GM21529 (cell line): ENCODE measurements around the gene HHAT.

Experiments
- ATAC-seq: cut with Tn5 transposase; IDR thresholded peaks from one replicate; pipeline ENCODE4 v1.9.1; 2021; ENCODE audit not compliant: unreplicated experiment

The HHAT gene

DNA sequence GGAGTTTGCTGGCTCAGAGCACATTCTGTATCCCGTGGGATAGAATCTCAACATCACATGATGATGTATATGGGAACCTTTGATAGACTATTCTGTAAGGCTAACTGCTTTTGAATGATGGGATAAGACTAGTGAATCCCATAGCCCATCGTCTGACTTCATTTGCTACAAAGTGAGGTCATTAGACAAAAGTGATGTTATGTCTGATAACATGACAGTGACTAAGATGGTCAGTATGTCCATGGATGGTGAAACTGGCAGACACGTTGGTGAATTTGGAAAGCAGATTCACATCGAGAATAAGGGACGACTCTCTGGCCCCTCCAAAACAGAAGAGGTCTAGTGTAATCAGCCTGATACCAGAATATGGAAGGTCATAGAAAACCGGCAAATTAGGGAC is 108.4 kb downstream of the HHAT start:
- no peak for ATAC-seq

DNA sequence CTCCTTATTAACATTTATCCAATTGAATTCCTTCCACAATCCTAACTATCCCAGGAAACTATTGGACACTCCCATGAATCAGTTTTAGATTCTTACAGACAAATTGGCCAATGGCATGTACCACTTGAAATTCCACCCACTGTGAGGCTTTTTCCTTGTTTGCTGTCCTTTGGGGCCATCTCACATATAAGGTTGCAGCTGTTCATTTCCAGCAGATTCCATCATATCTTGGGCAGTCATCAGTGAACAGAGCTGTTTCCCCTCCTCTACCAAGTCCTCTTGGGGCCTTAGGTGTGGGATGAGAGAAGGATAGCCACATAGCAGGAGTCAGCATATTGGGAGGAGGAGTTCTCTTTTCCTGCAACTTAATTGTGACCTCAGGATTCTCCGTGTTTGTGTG is 109.1 kb downstream of the HHAT start:
- no peak for ATAC-seq

DNA sequence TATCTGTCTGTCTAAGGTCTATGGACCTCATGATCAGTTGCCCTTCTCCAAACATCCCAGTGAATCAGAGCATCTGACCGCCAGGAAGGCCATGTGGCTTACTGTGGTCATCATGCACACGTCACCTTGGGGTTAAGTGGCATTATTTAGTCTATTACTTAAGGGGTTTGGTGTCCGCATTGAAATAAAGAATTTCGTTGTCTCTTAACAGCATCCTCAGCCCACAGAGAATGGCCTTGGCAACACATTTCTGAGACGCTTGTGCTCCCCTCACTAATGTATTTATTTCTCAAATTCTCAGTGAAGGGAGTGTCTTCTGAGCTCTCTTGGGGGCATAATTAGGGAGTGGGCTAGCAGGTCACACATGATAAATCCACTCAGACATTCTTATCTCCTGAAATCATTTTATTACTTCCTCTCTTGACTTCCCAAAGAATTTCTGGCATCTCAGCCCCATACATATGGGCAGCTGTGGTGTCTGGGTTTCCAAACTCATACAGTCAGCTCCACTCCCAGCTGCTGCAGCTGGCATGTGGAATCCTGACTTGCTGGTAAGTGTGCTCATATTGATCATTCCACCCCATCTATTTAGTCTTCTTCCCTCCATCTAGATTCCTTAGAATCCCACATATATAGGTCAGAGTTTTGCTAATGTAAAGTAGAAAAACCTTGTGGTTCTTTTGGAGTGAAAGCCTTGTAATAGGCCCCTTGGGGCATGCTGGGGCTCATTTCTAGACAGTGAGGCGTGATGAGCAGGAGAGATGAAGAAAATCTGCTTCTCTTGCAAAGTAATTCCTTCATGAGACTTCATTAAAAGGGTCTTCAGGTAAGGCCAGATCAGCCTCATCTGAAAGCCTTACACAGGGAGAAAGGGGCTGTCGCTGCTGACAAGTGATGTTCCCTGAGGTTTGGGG is 110.5 kb downstream of the HHAT start:
- no peak for ATAC-seq

DNA sequence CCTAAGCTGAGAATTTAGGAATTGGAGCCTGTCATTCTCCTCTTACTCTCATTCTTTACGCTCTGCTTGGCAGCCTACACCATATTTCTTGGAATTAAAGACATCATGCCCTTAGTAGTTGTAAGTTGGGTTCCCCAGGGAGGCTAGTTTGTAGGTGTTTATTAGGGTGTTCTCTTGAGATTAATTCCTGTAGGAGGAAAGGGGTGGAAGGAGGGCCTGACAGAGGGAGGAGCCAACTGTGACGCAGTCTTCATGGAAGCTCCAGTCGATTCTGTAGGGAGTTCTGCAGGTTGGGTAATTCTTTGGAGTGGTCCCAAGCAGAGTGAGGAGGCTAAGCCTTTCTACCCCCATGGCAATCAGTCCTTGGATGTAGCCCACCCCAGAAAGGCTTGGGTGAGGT is 111.4 kb downstream of the HHAT start:
- no peak for ATAC-seq

DNA sequence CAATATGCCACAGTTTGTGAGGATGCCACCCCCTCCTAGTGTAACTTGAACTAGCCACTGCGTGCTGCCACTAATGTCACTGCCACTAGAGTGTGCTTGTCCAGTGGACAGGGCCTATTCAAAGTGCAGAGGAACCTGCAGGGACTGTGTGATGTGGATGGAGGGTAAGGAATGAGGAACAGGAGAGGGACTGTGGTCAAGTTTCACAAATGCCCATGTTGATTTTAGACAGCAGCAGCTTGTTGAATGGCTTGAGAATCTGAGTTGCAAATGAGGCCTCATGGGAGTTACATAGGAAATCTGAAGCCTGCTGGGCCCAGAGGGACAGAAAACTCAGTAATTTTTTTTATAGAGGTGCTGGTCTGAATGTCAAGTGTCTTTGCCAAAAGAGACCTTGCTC is 112.3 kb downstream of the HHAT start:
- no peak for ATAC-seq

DNA sequence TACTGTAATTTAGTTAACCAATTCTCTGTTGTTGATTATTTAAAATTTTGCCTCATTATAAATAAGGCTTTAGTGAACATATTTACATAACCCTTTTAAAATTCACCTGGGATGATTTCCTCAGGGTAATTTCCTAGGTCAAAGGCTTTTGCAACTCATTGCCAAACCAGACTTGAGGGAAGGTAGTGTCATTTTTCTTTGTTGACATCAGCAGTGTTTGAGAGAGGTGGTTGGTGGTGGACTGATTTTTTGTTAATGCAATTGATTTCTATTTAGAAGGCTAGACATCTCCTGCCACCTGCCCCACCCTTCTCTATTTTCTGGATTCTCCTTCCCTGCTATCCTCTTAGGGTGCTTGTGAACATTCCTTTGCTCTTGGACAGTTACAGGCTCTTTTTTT is 116.8 kb downstream of the HHAT start:
- ATAC-seq = no peak

DNA sequence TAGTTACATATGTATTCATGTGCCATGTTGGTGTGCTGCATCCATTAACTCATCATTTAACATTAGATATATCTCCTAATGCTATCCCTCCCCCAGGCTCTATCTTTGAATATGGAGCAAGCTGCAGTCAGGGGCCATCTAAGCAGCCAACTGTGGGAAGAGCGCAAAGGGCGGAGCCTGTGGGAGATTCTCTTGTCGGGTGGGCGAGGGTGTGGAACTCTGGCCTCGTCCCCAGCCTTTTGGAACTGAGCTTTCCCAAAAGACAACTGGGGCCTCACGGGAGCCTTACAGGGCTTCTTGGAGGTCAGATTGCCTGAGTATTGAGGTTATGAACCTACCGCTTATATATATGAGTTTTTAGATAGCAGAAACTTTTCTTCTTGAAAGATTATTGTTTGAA is 117.2 kb downstream of the HHAT start:
- no peak for ATAC-seq

DNA sequence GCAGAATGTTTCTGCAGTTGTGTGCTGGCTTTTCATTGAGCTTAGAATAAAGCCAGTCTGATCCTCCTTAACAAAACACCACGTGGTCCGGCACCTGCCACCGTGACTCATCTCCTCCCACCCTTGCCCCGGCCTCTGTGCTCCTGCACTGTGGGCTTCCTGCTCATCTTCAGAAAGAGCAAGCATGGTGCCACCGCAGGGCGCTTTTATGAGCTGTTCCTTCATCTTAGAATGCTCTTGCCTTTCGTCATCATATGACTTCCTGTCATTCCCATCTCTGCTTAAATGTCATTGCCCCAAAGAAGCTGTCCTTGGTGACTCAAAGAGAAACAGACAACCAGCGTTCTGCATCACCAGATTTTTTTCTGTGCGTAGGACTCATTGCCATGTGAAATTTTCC is 117.8 kb downstream of the HHAT start:
- peak; percentile 98 for ATAC-seq

DNA sequence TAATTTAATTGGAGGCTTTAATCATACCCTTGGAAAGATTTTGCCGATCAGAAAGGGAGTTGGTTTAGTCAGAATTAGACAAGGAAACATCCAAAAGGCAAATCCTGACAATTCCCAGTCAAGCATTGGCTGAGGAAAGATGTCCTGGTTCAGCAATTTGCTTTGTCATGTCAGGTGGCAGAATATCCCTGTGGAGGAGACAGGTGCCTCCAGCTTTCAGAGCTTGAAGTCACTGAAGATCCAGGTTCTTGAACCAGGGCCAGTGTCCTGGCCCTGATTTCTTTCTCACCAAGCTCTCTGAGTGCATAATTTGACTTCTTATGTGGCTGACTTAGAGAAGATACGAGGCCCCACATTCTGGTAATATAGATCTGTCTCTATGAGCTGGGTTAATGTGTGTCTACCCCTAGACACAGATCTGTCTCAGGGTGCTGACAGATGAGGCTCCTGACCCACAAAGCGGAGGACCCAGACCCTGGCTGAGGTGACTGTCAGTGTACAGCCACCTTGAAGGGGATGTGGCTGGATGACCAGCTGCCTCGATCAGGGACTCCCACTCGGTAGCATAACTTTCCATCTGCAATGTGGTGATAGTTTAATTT is 118.9 kb downstream of the HHAT start:
- ATAC-seq = no peak

DNA sequence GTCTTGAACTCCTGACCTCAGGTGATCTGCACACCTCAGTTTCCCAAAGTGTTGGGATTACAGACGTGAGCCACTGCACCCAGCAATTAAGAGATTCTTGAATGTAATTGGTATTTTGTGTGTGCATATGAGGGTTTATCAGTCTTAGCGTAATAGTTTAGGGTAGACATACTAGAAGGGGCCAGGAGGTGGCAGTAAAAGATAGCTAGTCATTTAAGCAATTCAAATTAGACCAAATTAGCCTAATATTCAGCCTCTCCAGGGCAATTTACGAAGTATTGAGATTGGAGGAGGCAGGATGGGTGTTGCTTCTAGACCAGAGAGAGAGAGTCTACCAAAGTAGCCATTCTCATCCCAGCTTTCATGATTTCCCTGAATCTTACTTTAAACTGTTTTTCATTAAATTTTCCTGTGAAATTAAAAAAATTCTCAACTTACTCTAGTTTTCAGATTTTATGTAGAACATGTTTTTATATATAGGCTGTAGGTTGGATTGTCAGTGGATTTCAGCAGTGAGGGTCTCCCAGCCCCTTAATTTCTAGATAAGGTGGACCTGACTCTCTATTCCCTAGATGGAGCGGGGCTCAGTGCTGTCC is 119.7 kb downstream of the HHAT start:
- no peak for ATAC-seq

DNA sequence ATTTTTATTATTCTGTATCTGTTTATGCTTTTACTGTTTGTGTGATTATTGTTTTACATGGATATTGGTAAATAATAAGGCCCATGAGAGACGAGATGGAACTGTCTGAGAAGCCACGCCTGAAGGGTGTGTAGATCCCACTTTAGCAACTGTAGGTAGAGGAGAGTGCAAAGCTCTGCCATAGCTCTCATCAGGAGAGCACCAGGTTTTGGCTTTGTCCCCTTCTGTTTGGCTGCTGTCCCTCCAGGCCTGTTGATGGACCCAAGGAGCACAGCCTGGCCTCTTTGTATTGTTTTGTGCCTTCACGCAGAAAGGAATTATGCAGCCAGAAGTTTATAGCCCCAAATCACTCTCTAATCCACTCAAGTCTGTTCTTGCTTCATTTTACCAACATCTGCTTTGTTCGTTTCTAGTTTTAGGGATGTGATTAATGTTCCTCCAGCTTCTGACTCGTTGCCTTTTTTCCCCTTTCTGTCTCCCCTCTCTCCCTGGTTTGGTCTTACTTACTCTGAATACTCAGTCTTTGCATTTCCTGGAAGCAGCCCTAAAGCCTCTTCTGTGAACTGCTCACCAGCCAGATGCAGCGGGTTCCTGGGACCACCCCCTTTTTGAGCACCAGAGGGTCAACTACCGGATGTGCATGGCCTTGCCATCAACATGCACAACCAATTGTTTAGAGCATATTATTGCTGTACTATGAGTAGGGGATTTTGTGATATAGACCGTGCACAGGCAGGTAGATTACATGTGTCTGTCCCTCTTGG is 127.3 kb downstream of the HHAT start:
- ATAC-seq = no peak

DNA sequence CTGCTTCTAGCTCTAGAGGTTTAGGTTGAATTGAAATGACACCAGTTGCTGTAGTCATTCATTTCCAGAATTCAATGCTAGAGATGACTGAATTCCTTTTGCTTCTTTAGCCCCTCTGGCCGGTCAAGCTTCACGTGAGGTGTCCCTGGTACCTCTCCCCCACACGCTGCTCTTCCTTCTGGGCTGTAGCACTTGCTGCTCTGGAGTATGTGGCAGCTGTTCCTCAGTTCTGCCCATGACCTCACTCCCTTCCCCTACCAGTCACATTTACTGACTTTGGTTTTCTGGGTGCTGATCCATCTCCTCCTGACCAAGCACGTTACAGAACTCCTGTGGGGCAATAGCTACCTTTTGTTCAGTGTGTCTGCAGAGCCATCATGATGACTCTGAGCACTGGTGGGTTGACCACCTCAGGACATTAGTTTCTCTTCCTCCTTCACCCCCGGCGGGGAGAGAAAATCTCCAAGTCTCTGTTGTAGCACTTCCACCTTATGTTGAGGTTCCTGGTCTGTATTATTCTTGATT is 128.1 kb downstream of the HHAT start:
- ATAC-seq = no peak

DNA sequence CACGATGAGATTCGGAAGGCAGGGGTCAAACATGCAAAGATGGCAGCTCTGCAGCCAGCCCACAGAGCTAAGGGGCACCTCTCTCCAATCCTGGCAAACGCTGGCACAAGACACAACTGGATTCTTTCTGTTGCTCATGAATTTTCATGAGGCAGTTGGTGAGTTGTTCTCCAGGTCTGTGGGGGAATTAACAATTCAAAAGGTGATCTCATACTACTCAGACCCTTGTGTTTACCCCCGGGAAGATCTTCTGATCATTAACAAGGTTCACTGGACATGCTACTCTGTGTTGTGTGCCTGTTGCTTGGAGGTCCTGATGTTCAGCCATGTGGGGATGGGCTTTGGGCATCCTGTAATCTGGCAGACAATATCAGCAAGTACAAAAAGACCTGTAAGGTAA is 128.9 kb downstream of the HHAT start:
- no peak for ATAC-seq

DNA sequence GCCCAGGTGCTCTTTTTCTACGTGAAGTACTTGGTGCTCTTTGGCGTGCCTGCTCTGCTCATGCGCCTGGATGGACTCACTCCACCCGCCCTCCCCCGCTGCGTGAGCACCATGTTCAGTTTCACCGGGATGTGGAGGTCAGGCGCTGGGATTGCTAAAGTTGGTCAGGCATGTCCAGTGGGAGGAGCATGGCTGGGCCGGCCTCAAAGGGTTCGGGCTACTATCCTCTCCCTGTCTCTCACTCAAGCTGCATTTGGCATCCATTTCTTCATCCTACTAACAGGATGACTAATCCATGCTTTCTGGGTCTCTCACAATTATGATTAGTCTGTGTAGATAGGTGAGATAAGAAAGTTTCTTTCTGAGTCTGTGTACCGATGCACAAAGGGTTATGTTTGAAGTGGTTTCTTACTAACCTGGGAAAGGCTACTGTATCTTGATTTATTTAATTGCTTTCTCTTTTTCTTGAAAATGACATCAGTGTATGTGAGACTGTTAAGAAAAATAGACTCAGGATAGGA is 135.9 kb downstream of the HHAT start:
- ATAC-seq = no peak

DNA sequence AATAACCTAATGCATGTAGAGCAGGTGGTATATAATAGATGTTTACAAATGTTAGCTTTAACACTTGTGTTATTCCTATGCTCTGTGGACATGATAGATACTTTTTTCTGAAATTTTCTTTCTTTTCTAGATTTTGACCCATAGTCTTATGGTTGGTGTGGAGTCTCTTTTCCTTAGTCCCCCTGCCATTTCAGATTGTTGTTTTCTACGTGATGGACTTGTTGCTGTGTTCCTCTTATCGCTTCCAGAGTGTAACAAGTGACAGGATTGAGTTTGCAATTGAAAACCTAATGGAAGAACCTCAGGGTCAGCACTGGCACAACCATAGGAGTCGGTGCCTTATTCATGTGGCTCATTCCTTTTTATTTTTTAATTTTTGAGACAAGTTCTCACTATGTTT is 136.4 kb downstream of the HHAT start:
- ATAC-seq = no peak

DNA sequence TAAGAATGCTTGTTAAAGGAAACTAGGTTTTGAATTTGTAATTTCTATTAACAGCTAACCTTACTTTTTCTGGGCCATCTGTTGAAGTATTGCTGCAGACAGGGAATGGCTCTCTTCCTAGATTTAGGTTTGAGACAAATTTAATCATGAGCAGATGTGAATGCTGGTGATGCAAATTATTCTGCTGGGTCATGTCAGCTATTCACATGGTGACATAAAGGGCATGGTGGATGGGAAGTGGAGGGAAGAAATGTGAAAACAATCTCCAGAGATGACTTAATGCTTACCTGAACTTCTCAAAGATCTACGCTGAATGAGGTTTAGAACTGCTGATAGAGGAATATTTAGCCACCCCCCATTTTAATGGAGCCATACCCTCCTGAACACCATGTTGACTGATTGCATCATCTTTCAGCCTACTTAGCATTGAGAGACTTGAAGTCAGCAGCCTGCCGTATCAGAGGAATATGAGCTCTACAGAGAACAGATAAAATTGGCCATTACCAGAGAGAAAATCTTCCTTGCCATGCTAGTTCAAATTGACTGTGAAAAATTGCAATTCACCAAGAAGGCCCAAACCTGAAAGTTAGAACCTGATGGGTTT is 138.8 kb downstream of the HHAT start:
- ATAC-seq = no peak

DNA sequence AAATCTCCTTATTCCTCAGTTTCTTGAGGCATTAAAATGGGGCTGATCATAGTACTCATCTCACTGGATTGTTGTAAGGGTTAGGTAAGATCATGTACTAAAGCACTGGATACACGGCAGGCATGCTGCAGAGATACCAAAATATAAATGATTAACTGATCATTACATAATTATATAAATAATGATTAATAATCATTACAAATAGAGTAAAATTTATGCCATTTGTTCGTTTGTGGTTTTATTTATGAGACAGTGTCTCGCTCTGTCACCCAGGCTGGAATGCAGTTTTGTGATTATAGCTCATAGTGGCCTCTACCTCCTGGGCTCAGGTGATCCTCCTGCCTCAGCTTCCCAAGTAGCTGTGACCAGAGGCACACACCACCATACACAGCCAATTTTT is 140.7 kb downstream of the HHAT start:
- no peak for ATAC-seq

DNA sequence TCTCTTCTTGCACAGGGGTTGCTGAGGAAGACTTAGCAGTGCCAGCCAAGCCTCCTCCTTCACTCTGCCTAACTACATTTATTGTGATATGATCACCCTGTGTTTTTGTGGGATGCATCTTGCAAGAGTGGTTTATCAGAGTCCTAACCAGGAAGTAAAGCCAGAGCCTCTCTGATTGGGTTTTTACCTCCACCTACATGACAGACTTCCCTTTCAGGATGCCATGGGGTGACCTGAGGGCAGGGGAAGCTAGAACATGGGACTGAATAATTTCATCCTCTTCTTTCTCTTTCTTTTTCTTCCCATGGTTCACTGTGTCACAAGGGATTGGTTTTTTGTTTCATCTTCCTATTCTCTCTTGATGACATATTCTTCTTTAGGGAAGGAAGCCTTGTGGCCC is 146.6 kb downstream of the HHAT start:
- no peak for ATAC-seq

DNA sequence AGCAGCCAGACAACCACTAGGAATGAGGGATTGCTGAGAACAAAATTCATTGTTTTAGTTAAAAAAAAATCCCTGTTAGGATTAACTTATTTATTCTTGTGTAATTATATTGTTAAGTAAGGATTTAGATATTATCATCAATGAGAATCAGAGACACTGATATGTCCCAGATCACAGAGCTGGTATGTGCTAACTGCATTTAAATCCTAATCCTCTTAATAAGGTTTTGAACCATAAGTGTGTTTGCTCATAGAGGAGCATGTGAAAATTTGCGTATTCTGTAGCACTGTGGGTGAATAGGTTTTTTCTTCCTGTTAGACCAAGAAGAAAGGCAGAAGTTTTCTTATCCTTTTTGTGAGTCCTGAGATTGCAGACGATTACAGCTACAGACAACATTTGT is 147.1 kb downstream of the HHAT start:
- ATAC-seq = no peak

DNA sequence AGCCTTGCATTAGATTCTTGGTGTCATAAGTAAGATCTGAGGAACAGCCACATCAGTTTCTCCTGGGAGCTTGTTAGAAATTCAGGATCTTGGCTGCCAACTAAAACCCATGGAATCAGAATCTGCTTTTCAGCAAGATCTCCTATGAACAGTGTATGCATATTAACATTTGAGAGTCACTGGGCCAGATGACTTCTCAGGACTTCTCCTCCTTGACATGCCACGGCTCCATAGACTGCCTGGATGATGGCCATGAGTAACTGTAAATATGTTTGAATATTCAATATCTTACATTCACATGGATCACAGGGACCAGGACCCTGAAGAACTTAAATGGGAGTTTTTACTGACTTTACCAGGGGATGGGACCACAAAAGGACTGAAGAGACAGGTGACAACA is 148.0 kb downstream of the HHAT start:
- no peak for ATAC-seq
